Upper lobe of left lung (tissue), 6 donors: ENCODE results near the gene SPATA7. TPM values are rescaled to one million over a fixed set of nuclear protein-coding genes. Genes with fewer than 3 reads are reported as not detected.

ENCODE experiments used
- ATAC-seq, 2 donors: fragments of 200-7000 bp; cut with Tn5 transposase; one replicate each; pipeline ENCODE4 v1.9.1; 2022; ENCODE audit warnings: mild to moderate bottlenecking in 2 of 2, moderate library complexity in 2 of 2; ENCODE audit not compliant: low FRiP score in 2 of 2
- DNase-seq, 2 donors: peaks; one replicate each; pipeline ENCODE4 v3.0.0-alpha.2; 2019 to 2020
- H3K27ac ChIP-seq, 4 donors: fragments of 200-600 bp; sonication (generic); one replicate each; pipeline ENCODE4 v1.5.1; 2016 to 2019
- H3K27me3 ChIP-seq, 4 donors: fragments of 200-600 bp; sonication (generic); one replicate each; pipeline ENCODE4 v1.5.1; 2017 to 2019
- H3K36me3 ChIP-seq, 4 donors: fragments of 200-600 bp; sonication (generic); one replicate each; pipeline ENCODE4 v1.5.1; 2016 to 2019
- H3K4me1 ChIP-seq, 4 donors: fragments of 200-600 bp; sonication (generic); one replicate each; pipeline ENCODE4 v1.5.1; 2018 to 2019
- H3K4me3 ChIP-seq, 4 donors: fragments of 200-600 bp; sonication (generic); one replicate each; pipeline ENCODE4 v1.5.1; 2017 to 2019; ENCODE audit warnings: mild to moderate bottlenecking in 2 of 4, moderate library complexity in 1 of 4
- H3K9me3 ChIP-seq, 4 donors: fragments of 200-600 bp; sonication (generic); one replicate each; pipeline ENCODE4 v1.5.1; 2018 to 2019
- EP300 ChIP-seq, 4 donors: sonication (generic); formaldehyde crosslinking; IDR thresholded peaks; one replicate each; pipeline ENCODE4 v1.5.1; 2017; ENCODE audit warnings: antibody characterized with exemption in 4 of 4, control low read depth in 2 of 4
- POLR2A ChIP-seq, 4 donors: fragments of 450-650 bp; IDR thresholded peaks; one replicate each; pipeline ENCODE4 v1.5.1; 2016 to 2017; ENCODE audit warnings: antibody characterized with exemption in 4 of 4, mild to moderate bottlenecking in 2 of 4
- POLR2AphosphoS5 ChIP-seq, 2 donors: sonication (generic); formaldehyde crosslinking; IDR thresholded peaks; one replicate each; pipeline ENCODE4 v1.5.1; 2017; ENCODE audit warnings: antibody characterized with exemption in 2 of 2
- WGBS, 2 donors: methylation state at CpG; one replicate each; pipeline ENCODE4 v1.1.5; 2017 to 2018; 5-methylcytosine and 5-hydroxymethylcytosine counted together
- total RNA-seq, 6 donors: library from RNA; depleted of rRNA in 4 of 6; stranded (reverse); fragments of >200 nt in 4 of 6; gene quantifications; one replicate each; pipeline versions ENCODE4 v1.1.0 to v1.2.1, GENCODE V29; 2016 to 2021
- TF ChIP-seq, protein P1 (sequence below), 6 experiments: fragments of 450-650 bp in 4 of 6; fragments of 200-600 bp in 2 of 6; sonication (generic) in 2 of 6; IDR thresholded peaks; one replicate each; pipeline ENCODE4 v1.5.1; 2016 to 2019; ENCODE audit warnings: antibody characterized with exemption in 6 of 6
- donor health status: DM: no; HTN: no; CAD: no; lungs with moderate emphysema.
- donor health status: DM: no; HTN: yes; CAD: no; lungs with severe emphysema.

SPATA7 gene
- total RNA-seq, 6 donors from 2014 or later = 6.2 to 27.2 (median 11.0) TPM

DNA sequence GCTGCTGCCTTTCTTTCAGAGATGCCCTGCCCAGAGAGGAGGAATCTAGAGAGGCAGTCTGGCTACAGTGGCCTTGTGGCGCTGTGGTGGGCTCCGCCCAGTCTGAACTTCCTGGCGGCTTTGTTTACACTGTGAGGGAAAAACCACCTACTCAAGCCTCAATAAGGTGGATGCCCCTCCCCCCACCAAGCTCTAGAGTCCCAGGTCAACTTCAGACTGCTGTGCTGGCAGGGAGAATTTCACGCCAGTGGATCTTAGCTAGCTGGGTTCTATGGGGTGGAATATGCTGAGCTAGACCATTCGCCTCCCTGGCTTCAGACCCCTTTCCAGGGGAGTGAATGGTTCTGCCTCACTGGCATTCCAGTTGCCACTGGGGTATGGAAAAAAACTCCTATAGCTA lies 25.6 kb downstream of the SPATA7 start:
- peak; percentile 5 to 44 for DNase-seq

DNA sequence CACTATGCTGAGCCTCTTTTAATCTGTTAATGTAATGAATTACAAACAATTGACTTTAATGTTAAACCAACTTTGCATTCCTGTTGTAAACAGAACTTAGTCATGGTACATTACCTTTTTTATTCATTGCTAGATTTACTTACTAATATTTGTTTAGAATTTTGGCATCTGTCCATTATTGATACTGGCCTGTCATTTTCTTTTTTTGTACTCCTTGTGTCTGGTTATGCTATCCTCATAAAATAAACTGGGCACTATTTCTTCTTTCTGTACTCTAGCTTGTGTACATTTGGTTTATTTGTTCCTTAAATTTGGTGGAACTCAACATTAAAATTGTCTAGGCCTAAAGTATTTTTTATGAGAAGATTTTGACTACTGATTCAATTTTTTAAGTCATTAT lies 32.1 kb downstream of the SPATA7 start:
- Histone ChIP-seq H3K27me3 (no peaks in the 10 kb centered on the region), H3K4me3 (no peak overlapping the region), H3K4me1 (no peaks in the 10 kb centered on the region), H3K9me3 (peaks cover 0 to 15% (median 10%) of the 10 kb centered on the region in 4 donors), H3K27ac (no peak overlapping the region), H3K36me3 (peaks cover 0 to 23% (median 9%) of the 10 kb centered on the region in 4 donors)
- no peak for DNase-seq
- TF ChIP-seq, protein P1, sequence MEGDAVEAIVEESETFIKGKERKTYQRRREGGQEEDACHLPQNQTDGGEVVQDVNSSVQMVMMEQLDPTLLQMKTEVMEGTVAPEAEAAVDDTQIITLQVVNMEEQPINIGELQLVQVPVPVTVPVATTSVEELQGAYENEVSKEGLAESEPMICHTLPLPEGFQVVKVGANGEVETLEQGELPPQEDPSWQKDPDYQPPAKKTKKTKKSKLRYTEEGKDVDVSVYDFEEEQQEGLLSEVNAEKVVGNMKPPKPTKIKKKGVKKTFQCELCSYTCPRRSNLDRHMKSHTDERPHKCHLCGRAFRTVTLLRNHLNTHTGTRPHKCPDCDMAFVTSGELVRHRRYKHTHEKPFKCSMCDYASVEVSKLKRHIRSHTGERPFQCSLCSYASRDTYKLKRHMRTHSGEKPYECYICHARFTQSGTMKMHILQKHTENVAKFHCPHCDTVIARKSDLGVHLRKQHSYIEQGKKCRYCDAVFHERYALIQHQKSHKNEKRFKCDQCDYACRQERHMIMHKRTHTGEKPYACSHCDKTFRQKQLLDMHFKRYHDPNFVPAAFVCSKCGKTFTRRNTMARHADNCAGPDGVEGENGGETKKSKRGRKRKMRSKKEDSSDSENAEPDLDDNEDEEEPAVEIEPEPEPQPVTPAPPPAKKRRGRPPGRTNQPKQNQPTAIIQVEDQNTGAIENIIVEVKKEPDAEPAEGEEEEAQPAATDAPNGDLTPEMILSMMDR (IDR thresholded peaks at IDR 0.05) = no peak
- TF ChIP-seq POLR2AphosphoS5 (IDR thresholded peaks at IDR 0.05) (no peak), POLR2A (IDR thresholded peaks at IDR 0.05) (no peak), EP300 (IDR thresholded peaks at IDR 0.05) (no peak)
- ATAC-seq = no peak

More for the DNA sequence above, 25.6 kb downstream of the SPATA7 start:
- no peak overlapping the region for H3K4me3 ChIP-seq
- WGBS, 2 donors = 90 to 100% methylated on average over 2 to 5 of the region's 5 CpGs
- ATAC-seq = no peak
- no peaks in the 10 kb centered on the region for H3K4me1 ChIP-seq
- H3K27me3 ChIP-seq = no peaks in the 10 kb centered on the region
- H3K27ac ChIP-seq = no peak overlapping the region
- H3K9me3 ChIP-seq = peaks cover 0 to 10% (median 4%) of the 10 kb centered on the region in 4 donors
- TF ChIP-seq, protein P1 (IDR thresholded peaks at IDR 0.05) = no peak
- TF ChIP-seq EP300 (IDR thresholded peaks at IDR 0.05) (no peak), POLR2A (IDR thresholded peaks at IDR 0.05) (no peak), POLR2AphosphoS5 (IDR thresholded peaks at IDR 0.05) (no peak)
- H3K36me3 ChIP-seq = peaks cover 0 to 13% (median 5%) of the 10 kb centered on the region in 4 donors

DNA sequence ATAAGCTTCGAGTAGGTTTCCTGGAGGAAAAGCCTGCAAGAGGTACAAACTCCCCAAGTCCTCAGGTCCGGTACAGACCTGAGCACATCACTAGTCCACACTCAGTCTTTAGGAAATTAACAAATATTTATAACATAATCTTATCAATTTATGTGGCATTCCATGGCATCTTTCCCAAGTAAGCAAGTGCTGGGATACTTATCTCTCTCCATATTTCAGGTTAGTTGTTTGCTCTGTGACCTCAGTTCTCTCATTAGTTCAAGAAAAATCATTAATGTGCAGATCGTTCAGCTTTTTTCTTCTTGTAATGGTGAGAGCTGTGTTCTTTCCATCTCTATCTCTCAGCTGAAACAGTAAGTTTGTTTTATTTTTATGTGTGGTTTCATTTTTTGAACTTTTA lies 34.7 kb downstream of the SPATA7 start:
- no peak overlapping the region for H3K4me3 ChIP-seq
- DNase-seq = no peak
- H3K4me1 ChIP-seq = no peaks in the 10 kb centered on the region
- no peak for ATAC-seq
- no peaks in the 10 kb centered on the region for H3K27me3 ChIP-seq
- no peak for TF ChIP-seq EP300 (IDR thresholded peaks at IDR 0.05)
- TF ChIP-seq POLR2AphosphoS5 (IDR thresholded peaks at IDR 0.05) = no peak
- no peak for TF ChIP-seq POLR2A (IDR thresholded peaks at IDR 0.05)
- TF ChIP-seq, protein P1 (IDR thresholded peaks at IDR 0.05) = no peak
- H3K9me3 ChIP-seq = peaks cover 0 to 15% (median 10%) of the 10 kb centered on the region in 4 donors
- peaks cover 0 to 23% (median 9%) of the 10 kb centered on the region in 4 donors for H3K36me3 ChIP-seq
- WGBS, 2 donors = 73 to 82% methylated on average over 3 of the region's 3 CpGs
- H3K27ac ChIP-seq = no peak overlapping the region

DNA sequence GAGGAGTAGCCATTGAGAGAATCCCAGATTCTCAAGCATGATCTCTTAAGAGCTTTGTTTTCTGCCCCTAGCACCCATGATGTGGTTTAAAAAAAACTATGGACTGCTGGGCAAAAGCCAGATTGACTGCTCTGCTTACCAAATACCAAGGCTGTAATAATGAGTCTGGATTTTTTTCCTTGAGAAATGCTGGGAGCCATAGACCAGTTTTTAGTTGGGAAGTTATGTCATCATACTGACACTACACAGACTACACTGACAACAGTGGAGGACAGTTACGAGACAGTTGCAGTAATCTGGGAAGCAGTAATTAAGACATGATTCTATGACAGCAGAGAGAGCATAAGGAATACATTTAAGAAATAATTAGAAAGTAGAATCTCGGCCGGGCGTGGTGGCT lies 35.8 kb downstream of the SPATA7 start:
- Histone ChIP-seq H3K27ac (no peak overlapping the region), H3K4me1 (no peaks in the 10 kb centered on the region), H3K4me3 (no peak overlapping the region), H3K36me3 (peaks cover 0 to 21% (median 11%) of the 10 kb centered on the region in 4 donors), H3K9me3 (peaks cover 0 to 14% (median 7%) of the 10 kb centered on the region in 4 donors), H3K27me3 (no peaks in the 10 kb centered on the region)
- TF ChIP-seq, protein P1 (IDR thresholded peaks at IDR 0.05) = no peak
- TF ChIP-seq POLR2AphosphoS5 (IDR thresholded peaks at IDR 0.05) (no peak), POLR2A (IDR thresholded peaks at IDR 0.05) (no peak), EP300 (IDR thresholded peaks at IDR 0.05) (no peak)
- 89 to 95% methylated on average over 4 of the region's 4 CpGs for WGBS, 2 donors
- ATAC-seq = no peak
- no peak for DNase-seq

DNA sequence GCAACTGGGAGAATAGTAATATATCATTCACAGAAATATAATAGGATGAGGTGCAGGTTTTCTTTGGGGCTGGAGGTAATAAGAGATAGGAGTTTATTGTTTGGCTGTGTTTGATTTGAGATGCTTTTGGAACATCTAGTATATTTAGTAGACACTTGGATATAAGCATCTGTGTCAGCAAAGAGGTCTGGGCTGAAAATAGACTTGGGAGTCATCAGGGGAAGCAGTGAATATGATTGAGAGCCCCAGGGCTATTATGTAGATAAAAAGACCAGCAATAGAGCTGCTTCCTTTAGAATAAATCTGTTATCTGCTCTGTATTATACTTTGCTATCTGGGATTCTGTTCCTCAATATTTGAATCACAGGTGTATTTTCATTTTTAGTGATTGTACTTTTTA lies 36.6 kb downstream of the SPATA7 start:
- H3K27me3 ChIP-seq = no peaks in the 10 kb centered on the region
- no peak for ATAC-seq
- no peak overlapping the region for H3K4me3 ChIP-seq
- TF ChIP-seq POLR2AphosphoS5 (IDR thresholded peaks at IDR 0.05) = no peak
- no peak for TF ChIP-seq EP300 (IDR thresholded peaks at IDR 0.05)
- no peak for TF ChIP-seq POLR2A (IDR thresholded peaks at IDR 0.05)
- TF ChIP-seq, protein P1 (IDR thresholded peaks at IDR 0.05) = no peak
- no peak for DNase-seq
- peaks cover 0 to 14% (median 7%) of the 10 kb centered on the region in 4 donors for H3K9me3 ChIP-seq
- no peak overlapping the region for H3K27ac ChIP-seq
- no peaks in the 10 kb centered on the region for H3K4me1 ChIP-seq
- peaks cover 0 to 27% (median 10%) of the 10 kb centered on the region in 4 donors for H3K36me3 ChIP-seq
